ENCODE data around the gene ABHD15. TPM values are rescaled to one million over a fixed set of nuclear protein-coding genes. Genes with fewer than 3 reads are reported as not detected.

Gene ABHD15
- 5.0 and 5.2 TPM in 2 replicates for total RNA-seq

GRCh38 chr17:29566473-29567303 is at the start of gene ABHD15:
ABHD15 (minus strand) TSS chr17:29567037; CDS start chr17:29566966, 71 bp downstream.

GRCh38 chr17:29592850-29593551 is 26.2 kb upstream of the ABHD15 start, which contains the start of gene ANKRD13B:
ANKRD13B (plus strand) TSS chr17:29593132; CDS start chr17:29593622, 490 bp downstream.

GRCh38 chr17:29589524-29590410 is 22.9 kb upstream of the ABHD15 start, which contains the start of gene GIT1:
GIT1 (minus strand) TSS chr17:29589648; CDS start chr17:29589378, 270 bp downstream.

GRCh38 chr17:29568331-29569244 is 1.8 kb upstream of the ABHD15 start, which contains the start of gene TP53I13:
TP53I13 (plus strand) TSS chr17:29568701; CDS start chr17:29568759, 58 bp downstream.

Other genes starting within 250 kb of the ABHD15 start
- 48.1 and 58.1 TPM in 2 replicates for gene TAOK1, start 176.7 kb downstream of the ABHD15 start, total RNA-seq
- gene TP53I13, start 1.7 kb upstream of the ABHD15 start, total RNA-seq: 18.7 and 19.2 TPM in 2 replicates
- 30.1 and 34.1 TPM in 2 replicates for gene GIT1, start 22.6 kb upstream of the ABHD15 start, total RNA-seq
- gene ANKRD13B, start 26.1 kb upstream of the ABHD15 start, total RNA-seq: 2.1 and 4.8 TPM in 2 replicates
- gene CORO6, start 55.9 kb upstream of the ABHD15 start, total RNA-seq: 0.86 and 3.5 TPM in 2 replicates